Sciatic nerve (tissue), 2 donors: ENCODE results near the gene WASF1. TPM values are rescaled to one million over a fixed set of nuclear protein-coding genes. Genes with fewer than 3 reads are reported as not detected.
A peak's percentile ranks its signal among the peaks of the same experiment; 100 is the strongest.
"Not testable (repeated sequence)": the region's sequence is repeated elsewhere in the genome, so short reads cannot be mapped to it uniquely, and the experiment has no call there.

Experiments used
- ATAC-seq: fragments of 200-7000 bp; cut with Tn5 transposase; one replicate; pipeline ENCODE4 v1.9.1; 2020; ENCODE audit warnings: mild to moderate bottlenecking, moderate library complexity
- DNase-seq: peaks from one replicate; pipeline ENCODE4 v3.0.0-alpha.2; 2020; ENCODE audit warnings: low spot score
- intact Hi-C: fragments of 100-400 bp; cut with DNase I; formaldehyde crosslinking; loops from one replicate; pipeline ENCODE4 v1.14.2; 2022
- total RNA-seq: library from RNA; stranded (reverse); fragmentation: NEBNext Ultra II Directional; extraction: Animal tissue kit (Norgen Biotek cat#: 25700); gene quantifications from one replicate; pipeline ENCODE4 v1.2.1, GENCODE V29; 2021
- donor health status: DM: no; HTN: no; CAD: no.
- donor health status: DM: no; HTN: no; CAD: no.

The WASF1 gene
- total RNA-seq, 1 donor from 2014 or later, result 9.6 TPM

- peak; percentile 76 for DNase-seq
- intact Hi-C loops, result no loop called here
- peak; percentile 71 for ATAC-seq
These were observed 948 bp upstream of the WASF1 start, which contains the start of gene CDC40 for GRCh38 chr6:110180228-110181008. Gene CDC40, plus strand, starts transcription at chr6:110180427. Its CDS starts 18 bp downstream, at chr6:110180445.

- ATAC-seq (peak; percentile 42), DNase-seq (peak; percentile 67)
- intact Hi-C loops, result loop anchor here (10.0 kb wide), 1 partner anchor 226 kb away; no protein-coding TSS in a partner anchor
These were observed 654 bp downstream of the WASF1 start for GRCh38 chr6:110178626-110179405.

- DNase-seq (no peak), ATAC-seq (no peak)
- intact Hi-C loops, result loop anchor here (10.0 kb wide), 1 partner anchor 231 kb away; no protein-coding TSS in a partner anchor
These were observed 5.9 kb downstream of the WASF1 start for GRCh38 chr6:110173506-110174132.

GRCh38 chr6:110170081-110170480 is 9.4 kb downstream of the WASF1 start:
- ATAC-seq (no peak), DNase-seq (no peak)
- intact Hi-C loops, result loop anchor here (10.0 kb wide), 1 partner anchor 235 kb away; no protein-coding TSS in a partner anchor

- DNase-seq, result no peak
- no peak for ATAC-seq
- intact Hi-C loops, result no loop called here
These were observed 21.0 kb downstream of the WASF1 start for GRCh38 chr6:110158479-110158878.

GRCh38 chr6:110147870-110148269 is 31.6 kb downstream of the WASF1 start:
- intact Hi-C loops, result no loop called here
- ATAC-seq, result no peak
- DNase-seq, result no peak

- DNase-seq (no peak), ATAC-seq (no peak)
- intact Hi-C loops, result no loop called here
These were observed 38.8 kb downstream of the WASF1 start for GRCh38 chr6:110140650-110141049.

- no peak for ATAC-seq
- no peak for DNase-seq
- intact Hi-C loops, result no loop called here
These were observed 40.4 kb downstream of the WASF1 start for GRCh38 chr6:110139052-110139451.

GRCh38 chr6:110137924-110138887 is 41.3 kb downstream of the WASF1 start:
- intact Hi-C loops, result no loop called here
- DNase-seq, result no peak

GRCh38 chr6:110130362-110130761 is 49.1 kb downstream of the WASF1 start:
- intact Hi-C loops, result no loop called here
- ATAC-seq, result no peak
- no peak for DNase-seq

More at GRCh38 chr6:110137924-110138887, 41.3 kb downstream of the WASF1 start:
- ATAC-seq, result no peak

GRCh38 chr6:110128418-110128817 is 51.1 kb downstream of the WASF1 start:
- no peak for ATAC-seq
- intact Hi-C loops, result no loop called here
- no peak for DNase-seq

- ATAC-seq (no peak), DNase-seq (no peak)
- intact Hi-C loops, result no loop called here
These were observed 54.1 kb downstream of the WASF1 start for GRCh38 chr6:110125361-110125760.

GRCh38 chr6:110121655-110122054 is 57.8 kb downstream of the WASF1 start:
- DNase-seq, intact Hi-C loops, ATAC-seq: not testable (repeated sequence)

- intact Hi-C loops, result no loop called here
- DNase-seq, result no peak
- no peak for ATAC-seq
These were observed 63.2 kb downstream of the WASF1 start for GRCh38 chr6:110116258-110116657.

GRCh38 chr6:110114004-110114403 is 65.5 kb downstream of the WASF1 start:
- intact Hi-C loops, result no loop called here
- ATAC-seq, result no peak
- DNase-seq, result no peak

GRCh38 chr6:110105296-110105695 is 74.2 kb downstream of the WASF1 start:
- no peak for DNase-seq
- intact Hi-C loops, result no loop called here
- ATAC-seq, result no peak

- ATAC-seq (no peak), DNase-seq (no peak)
- intact Hi-C loops, result no loop called here
These were observed 76.2 kb downstream of the WASF1 start for GRCh38 chr6:110103260-110103659.

GRCh38 chr6:110102411-110102810 is 77.1 kb downstream of the WASF1 start:
- ATAC-seq (no peak), DNase-seq (no peak)
- intact Hi-C loops, result no loop called here
